ENCODE results near the gene ZNF277. TPM values are rescaled to one million over a fixed set of nuclear protein-coding genes. Genes with fewer than 3 reads are reported as not detected.

ZNF277 gene
- polyA plus RNA-seq, 1 donor (not counting 4 experiments of a cell fraction or from before 2014, with no cell fraction given), result 20.2 TPM

DNA sequence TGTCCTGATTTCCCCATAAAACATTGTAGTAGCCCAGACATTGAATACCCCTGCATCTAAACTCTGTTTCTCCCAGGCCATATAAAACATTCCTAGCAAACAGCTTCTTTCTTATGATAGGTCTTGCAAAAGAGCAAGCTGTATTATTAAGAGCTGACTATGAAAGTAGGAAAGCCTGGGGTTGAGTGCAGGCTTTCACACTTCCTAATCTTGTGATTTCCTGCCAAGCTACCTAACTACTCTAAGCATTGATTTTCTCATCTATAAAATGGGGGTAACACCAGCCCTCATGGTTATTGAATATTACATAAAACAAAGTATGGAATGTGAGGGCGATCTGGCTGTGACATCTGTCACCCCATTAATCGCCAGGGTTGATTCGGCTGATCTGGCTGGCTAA is 81.8 kb downstream of the ZNF277 start:
- peaks cover 9% of the 10 kb centered on the region for H3K4me1 ChIP-seq (ENCODE audit: control insufficient read depth, extremely low read depth, insufficient read depth, low read length)
- no peak overlapping the region for H3K4me2 ChIP-seq (ENCODE audit: control insufficient read depth, extremely low read depth, insufficient read depth, low read depth, low read length)
- H3K4me3 ChIP-seq (ENCODE audit: control insufficient read depth in 2 of 3, extremely low read depth in 1 of 3, insufficient read depth in 2 of 3, low read depth in 1 of 3, low read length in 3 of 3), result no peak overlapping the region
- H3K27me3 ChIP-seq (ENCODE audit: control insufficient read depth, extremely low read depth, insufficient read depth, low read length), result no peaks in the 10 kb centered on the region
- no peaks in the 10 kb centered on the region for H4K20me1 ChIP-seq (ENCODE audit: control insufficient read depth, extremely low read depth, insufficient read depth, low read length)
- no peak overlapping the region for H3K27ac ChIP-seq (ENCODE audit: control insufficient read depth, insufficient read depth, low read length)
- H3K9me1 ChIP-seq (ENCODE audit: control insufficient read depth, extremely low read depth, insufficient read depth, low read length), result no peaks in the 10 kb centered on the region
- FAIRE-seq, result no peak
- dilution Hi-C loops (cut with MboI; ENCODE audit: extremely low pct_ligation_motif_present, low sequenced_read_pairs), result no loop called here
- no peaks in the 10 kb centered on the region for H3K79me2 ChIP-seq (ENCODE audit: control insufficient read depth, insufficient read depth, low read length)
- H3K36me3 ChIP-seq (ENCODE audit: control insufficient read depth in 2 of 2, extremely low read depth in 1 of 2, insufficient read depth in 2 of 2, low read length in 2 of 2), result no peaks in the 10 kb centered on the region
- H3K9ac ChIP-seq (ENCODE audit: control insufficient read depth, extremely low read depth, insufficient read depth, low read length), result no peak overlapping the region
- H2AFZ ChIP-seq (ENCODE audit: control insufficient read depth, low read length), result no peak overlapping the region
- no peak for DNase-seq (ENCODE audit: low read depth, low spot score)
- TF ChIP-seq EZH2 (IDR thresholded peaks at IDR 0.05; ENCODE audit: low read length), result no peak
- TF ChIP-seq, protein P1, sequence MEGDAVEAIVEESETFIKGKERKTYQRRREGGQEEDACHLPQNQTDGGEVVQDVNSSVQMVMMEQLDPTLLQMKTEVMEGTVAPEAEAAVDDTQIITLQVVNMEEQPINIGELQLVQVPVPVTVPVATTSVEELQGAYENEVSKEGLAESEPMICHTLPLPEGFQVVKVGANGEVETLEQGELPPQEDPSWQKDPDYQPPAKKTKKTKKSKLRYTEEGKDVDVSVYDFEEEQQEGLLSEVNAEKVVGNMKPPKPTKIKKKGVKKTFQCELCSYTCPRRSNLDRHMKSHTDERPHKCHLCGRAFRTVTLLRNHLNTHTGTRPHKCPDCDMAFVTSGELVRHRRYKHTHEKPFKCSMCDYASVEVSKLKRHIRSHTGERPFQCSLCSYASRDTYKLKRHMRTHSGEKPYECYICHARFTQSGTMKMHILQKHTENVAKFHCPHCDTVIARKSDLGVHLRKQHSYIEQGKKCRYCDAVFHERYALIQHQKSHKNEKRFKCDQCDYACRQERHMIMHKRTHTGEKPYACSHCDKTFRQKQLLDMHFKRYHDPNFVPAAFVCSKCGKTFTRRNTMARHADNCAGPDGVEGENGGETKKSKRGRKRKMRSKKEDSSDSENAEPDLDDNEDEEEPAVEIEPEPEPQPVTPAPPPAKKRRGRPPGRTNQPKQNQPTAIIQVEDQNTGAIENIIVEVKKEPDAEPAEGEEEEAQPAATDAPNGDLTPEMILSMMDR (optimal IDR thresholded peaks at IDR 0.05 in 1 of 3, IDR thresholded peaks at IDR 0.05 in 1 of 3, conservative IDR thresholded peaks at IDR 0.05 in 1 of 3; ENCODE audit: extremely low read depth in 1 of 3, insufficient read depth in 2 of 3, low read length in 3 of 3), result no peak
- no peaks in the 10 kb centered on the region for H3K9me3 ChIP-seq (ENCODE audit: control insufficient read depth, low read depth, low read length)

DNA sequence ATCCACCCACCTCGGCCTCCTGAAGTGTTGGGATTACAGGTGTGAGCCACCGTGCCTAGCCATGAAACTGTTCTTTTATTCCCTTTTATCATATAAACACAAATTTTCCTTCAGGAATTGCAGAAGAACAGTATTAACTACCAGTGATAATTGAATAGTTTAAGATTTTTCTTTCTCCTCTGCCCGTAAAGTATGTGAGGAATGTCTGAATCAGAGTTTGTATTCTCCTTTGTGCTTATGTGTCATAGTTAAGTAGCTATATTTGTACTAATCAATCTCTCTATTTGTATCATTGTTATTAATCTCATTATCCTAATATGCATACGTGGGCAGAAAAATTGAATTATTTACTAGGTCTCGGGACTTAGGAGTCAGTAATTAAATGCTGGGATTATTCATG is 83.6 kb downstream of the ZNF277 start:
- H3K27ac ChIP-seq (ENCODE audit: control insufficient read depth, insufficient read depth, low read length), result no peak overlapping the region
- no peaks in the 10 kb centered on the region for H3K36me3 ChIP-seq (ENCODE audit: control insufficient read depth in 2 of 2, extremely low read depth in 1 of 2, insufficient read depth in 2 of 2, low read length in 2 of 2)
- no peaks in the 10 kb centered on the region for H4K20me1 ChIP-seq (ENCODE audit: control insufficient read depth, extremely low read depth, insufficient read depth, low read length)
- no peak for TF ChIP-seq EZH2 (IDR thresholded peaks at IDR 0.05; ENCODE audit: low read length)
- TF ChIP-seq, protein P1 (optimal IDR thresholded peaks at IDR 0.05 in 1 of 3, IDR thresholded peaks at IDR 0.05 in 1 of 3, conservative IDR thresholded peaks at IDR 0.05 in 1 of 3; ENCODE audit: extremely low read depth in 1 of 3, insufficient read depth in 2 of 3, low read length in 3 of 3), result no peak
- dilution Hi-C loops (cut with MboI; ENCODE audit: extremely low pct_ligation_motif_present, low sequenced_read_pairs), result no loop called here
- H3K9me3 ChIP-seq (ENCODE audit: control insufficient read depth, low read depth, low read length), result no peaks in the 10 kb centered on the region
- H3K79me2 ChIP-seq (ENCODE audit: control insufficient read depth, insufficient read depth, low read length), result no peaks in the 10 kb centered on the region
- no peak overlapping the region for H3K4me3 ChIP-seq (ENCODE audit: control insufficient read depth in 2 of 3, extremely low read depth in 1 of 3, insufficient read depth in 2 of 3, low read depth in 1 of 3, low read length in 3 of 3)
- H3K4me1 ChIP-seq (ENCODE audit: control insufficient read depth, extremely low read depth, insufficient read depth, low read length), result peaks cover 9% of the 10 kb centered on the region
- FAIRE-seq (no peak), DNase-seq (ENCODE audit: low read depth, low spot score) (no peak)
- no peaks in the 10 kb centered on the region for H3K27me3 ChIP-seq (ENCODE audit: control insufficient read depth, extremely low read depth, insufficient read depth, low read length)
- no peak overlapping the region for H3K4me2 ChIP-seq (ENCODE audit: control insufficient read depth, extremely low read depth, insufficient read depth, low read depth, low read length)
- H2AFZ ChIP-seq (ENCODE audit: control insufficient read depth, low read length), result no peak overlapping the region
- no peak overlapping the region for H3K9ac ChIP-seq (ENCODE audit: control insufficient read depth, extremely low read depth, insufficient read depth, low read length)
- H3K9me1 ChIP-seq (ENCODE audit: control insufficient read depth, extremely low read depth, insufficient read depth, low read length), result no peaks in the 10 kb centered on the region
